Measurements from ENCODE around the gene MIF. TPM values are rescaled to one million over a fixed set of nuclear protein-coding genes. Genes with fewer than 3 reads are reported as not detected.

The MIF gene
- total RNA-seq, 2 experiments from 2014 or later = 213 to 226 TPM

- H3K27me3 ChIP-seq (ENCODE audit: control insufficient read depth in 1 of 2, insufficient read depth in 2 of 2, low read length in 2 of 2) = no peaks in the 10 kb centered on the region
- H3K4me1 ChIP-seq (ENCODE audit: insufficient read depth, low read length) = no peaks in the 10 kb centered on the region
- intact Hi-C loops (cut with DNase I, micrococcal nuclease) = no loop called here
- Mint-ChIP-seq H3K27ac (no peak overlapping the region), H3K9me3 (no peaks in the 10 kb centered on the region), H3K4me3 (no peak overlapping the region), H3K4me1 (ENCODE audit: low read depth) (no peaks in the 10 kb centered on the region), H3K27me3 (no peaks in the 10 kb centered on the region), H3K36me3 (ENCODE audit: low read depth) (peaks cover 30% of the 10 kb centered on the region)
- H3K27ac ChIP-seq (ENCODE audit: low read depth in 1 of 2, low read length in 2 of 2) = no peak overlapping the region
- POLR2A ChIA-PET = no interaction called here
- no peak overlapping the region for H3K4me3 ChIP-seq (ENCODE audit: low read length)
- CTCF ChIA-PET = no interaction called here
- ATAC-seq (ENCODE audit: poor library complexity) (no peak), DNase-seq (no peak)
- peaks cover 8% of the 10 kb centered on the region for H3K36me3 ChIP-seq (ENCODE audit: insufficient read depth, low read length)
- TF ChIP-seq, protein P1, sequence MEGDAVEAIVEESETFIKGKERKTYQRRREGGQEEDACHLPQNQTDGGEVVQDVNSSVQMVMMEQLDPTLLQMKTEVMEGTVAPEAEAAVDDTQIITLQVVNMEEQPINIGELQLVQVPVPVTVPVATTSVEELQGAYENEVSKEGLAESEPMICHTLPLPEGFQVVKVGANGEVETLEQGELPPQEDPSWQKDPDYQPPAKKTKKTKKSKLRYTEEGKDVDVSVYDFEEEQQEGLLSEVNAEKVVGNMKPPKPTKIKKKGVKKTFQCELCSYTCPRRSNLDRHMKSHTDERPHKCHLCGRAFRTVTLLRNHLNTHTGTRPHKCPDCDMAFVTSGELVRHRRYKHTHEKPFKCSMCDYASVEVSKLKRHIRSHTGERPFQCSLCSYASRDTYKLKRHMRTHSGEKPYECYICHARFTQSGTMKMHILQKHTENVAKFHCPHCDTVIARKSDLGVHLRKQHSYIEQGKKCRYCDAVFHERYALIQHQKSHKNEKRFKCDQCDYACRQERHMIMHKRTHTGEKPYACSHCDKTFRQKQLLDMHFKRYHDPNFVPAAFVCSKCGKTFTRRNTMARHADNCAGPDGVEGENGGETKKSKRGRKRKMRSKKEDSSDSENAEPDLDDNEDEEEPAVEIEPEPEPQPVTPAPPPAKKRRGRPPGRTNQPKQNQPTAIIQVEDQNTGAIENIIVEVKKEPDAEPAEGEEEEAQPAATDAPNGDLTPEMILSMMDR (IDR thresholded peaks at IDR 0.05) = no peak
- H3K9me3 ChIP-seq (ENCODE audit: control insufficient read depth in 1 of 2, insufficient read depth in 1 of 2, low read length in 2 of 2) = no peaks in the 10 kb centered on the region
Measured at GRCh38 chr22:23882370-23882769, 11.8 kb upstream of the MIF start.

- Histone ChIP-seq H3K36me3 (ENCODE audit: insufficient read depth, low read length) (no peaks in the 10 kb centered on the region), H3K27ac (ENCODE audit: low read depth in 1 of 2, low read length in 2 of 2) (no peak overlapping the region), H3K4me1 (ENCODE audit: insufficient read depth, low read length) (no peaks in the 10 kb centered on the region), H3K27me3 (ENCODE audit: control insufficient read depth in 1 of 2, insufficient read depth in 2 of 2, low read length in 2 of 2) (no peaks in the 10 kb centered on the region), H3K9me3 (ENCODE audit: control insufficient read depth in 1 of 2, insufficient read depth in 1 of 2, low read length in 2 of 2) (no peaks in the 10 kb centered on the region), H3K4me3 (ENCODE audit: low read length) (no peak overlapping the region)
- no peak overlapping the region for H3K4me3 Mint-ChIP-seq
- no peaks in the 10 kb centered on the region for H3K4me1 Mint-ChIP-seq (ENCODE audit: low read depth)
- H3K9me3 Mint-ChIP-seq = no peaks in the 10 kb centered on the region
- ChIA-PET CTCF (no interaction called here), POLR2A (interaction anchor here (1.3 kb wide), 1 partner anchor 11 kb away, joined by 4 read pairs; the partner anchor contains the start of gene MIF)
- no peak overlapping the region for H3K27ac Mint-ChIP-seq
- no peak for DNase-seq
- H3K36me3 Mint-ChIP-seq (ENCODE audit: low read depth) = peaks cover 21% of the 10 kb centered on the region
- no peak for ATAC-seq (ENCODE audit: poor library complexity)
- H3K27me3 Mint-ChIP-seq = no peaks in the 10 kb centered on the region
- intact Hi-C loops (cut with DNase I, micrococcal nuclease) = no loop called here
- TF ChIP-seq, protein P1 (IDR thresholded peaks at IDR 0.05) = no peak
Measured at GRCh38 chr22:23883658-23884057, 10.5 kb upstream of the MIF start.

GRCh38 chr22:23884140-23884539 lies 10.0 kb upstream of the MIF start:
- H3K9me3 Mint-ChIP-seq = no peaks in the 10 kb centered on the region
- Histone ChIP-seq H3K4me3 (ENCODE audit: low read length) (no peak overlapping the region), H3K36me3 (ENCODE audit: insufficient read depth, low read length) (no peaks in the 10 kb centered on the region), H3K27me3 (ENCODE audit: control insufficient read depth in 1 of 2, insufficient read depth in 2 of 2, low read length in 2 of 2) (no peaks in the 10 kb centered on the region), H3K9me3 (ENCODE audit: control insufficient read depth in 1 of 2, insufficient read depth in 1 of 2, low read length in 2 of 2) (no peaks in the 10 kb centered on the region), H3K4me1 (ENCODE audit: insufficient read depth, low read length) (no peaks in the 10 kb centered on the region), H3K27ac (ENCODE audit: low read depth in 1 of 2, low read length in 2 of 2) (no peak overlapping the region)
- POLR2A ChIA-PET = interaction anchor here (0.6 kb wide), 1 partner anchor 146 kb away, joined by 3 read pairs; no protein-coding TSS in a partner anchor
- no peaks in the 10 kb centered on the region for H3K27me3 Mint-ChIP-seq
- no peak overlapping the region for H3K4me3 Mint-ChIP-seq
- no peak for ATAC-seq (ENCODE audit: poor library complexity)
- H3K36me3 Mint-ChIP-seq (ENCODE audit: low read depth) = peaks cover 18% of the 10 kb centered on the region
- H3K4me1 Mint-ChIP-seq (ENCODE audit: low read depth) = no peaks in the 10 kb centered on the region
- intact Hi-C loops (cut with DNase I, micrococcal nuclease) = no loop called here
- H3K27ac Mint-ChIP-seq = no peak overlapping the region
- no peak for DNase-seq
- CTCF ChIA-PET = no interaction called here
- TF ChIP-seq, protein P1 (IDR thresholded peaks at IDR 0.05) = no peak
